HEK293 (cell line): ENCODE measurements around the gene MON1B.

Source experiments
- AEBP2 ChIP-seq: fragments of 450-650 bp; formaldehyde crosslinking; IDR thresholded peaks from 2 replicates; pipeline ENCODE4 v1.5.1; 2016; ENCODE audit warnings: missing biosample characterization, missing genetic modification characterization, borderline replicate concordance
- KLF8 ChIP-seq: fragments of 450-650 bp; formaldehyde crosslinking; IDR thresholded peaks from 2 replicates; pipeline ENCODE4 v1.5.1; 2016; ENCODE audit warnings: missing biosample characterization, missing genetic modification characterization
- OSR2 ChIP-seq: fragments of 450-650 bp; formaldehyde crosslinking; IDR thresholded peaks from 2 replicates; pipeline ENCODE4 v1.5.1; 2016; ENCODE audit warnings: missing biosample characterization, missing genetic modification characterization
- PBX3 ChIP-seq: sonication (generic); formaldehyde crosslinking; IDR thresholded peaks from 2 replicates; pipeline ENCODE4 v1.8.1; 2022; ENCODE audit warnings: mild to moderate bottlenecking, moderate library complexity, missing genetic modification reagents
- SALL2 ChIP-seq: fragments of 450-650 bp; formaldehyde crosslinking; IDR thresholded peaks from 2 replicates; pipeline ENCODE4 v1.5.0; 2017; ENCODE audit warnings: missing biosample characterization, mild to moderate bottlenecking, missing genetic modification characterization, borderline replicate concordance
- TRIM28 ChIP-seq: IDR thresholded peaks from 2 replicates; pipeline ENCODE4 v1.6.1; 2011; ENCODE audit warnings: low read length, control low read depth, borderline replicate concordance
- YY1 ChIP-seq: fragments of 450-650 bp; formaldehyde crosslinking; IDR thresholded peaks from 2 replicates; pipeline ENCODE4 v1.5.1; 2018; ENCODE audit warnings: missing biosample characterization, missing genetic modification characterization
- ZBTB26 ChIP-seq: fragments of 450-650 bp; formaldehyde crosslinking; optimal IDR thresholded peaks from 2 replicates; pipeline ENCODE3; 2016; ENCODE audit warnings: missing biosample characterization, mild to moderate bottlenecking, missing genetic modification characterization
- ZFP37 ChIP-seq: fragments of 450-650 bp; formaldehyde crosslinking; IDR thresholded peaks from 2 replicates; pipeline ENCODE4 v1.5.1; 2016; ENCODE audit warnings: missing biosample characterization, missing genetic modification characterization
- ZNF10 ChIP-seq: fragments of 450-650 bp; formaldehyde crosslinking; IDR thresholded peaks from 2 replicates; pipeline ENCODE4 v1.5.1; 2017; ENCODE audit warnings: missing biosample characterization, missing genetic modification characterization
- ZNF114 ChIP-seq: fragments of 450-650 bp; formaldehyde crosslinking; IDR thresholded peaks from 2 replicates; pipeline ENCODE4 v1.5.0; 2017; ENCODE audit warnings: missing biosample characterization, missing genetic modification characterization
- ZNF148 ChIP-seq: fragments of 450-650 bp; formaldehyde crosslinking; IDR thresholded peaks from 2 replicates; pipeline ENCODE4 v1.5.0; 2017; ENCODE audit warnings: missing biosample characterization, missing genetic modification characterization, borderline replicate concordance
- ZNF155 ChIP-seq: fragments of 450-650 bp; formaldehyde crosslinking; IDR thresholded peaks from 2 replicates; pipeline ENCODE4 v1.5.1; 2016; ENCODE audit warnings: missing biosample characterization, missing genetic modification characterization
- ZNF19 ChIP-seq: fragments of 450-650 bp; formaldehyde crosslinking; IDR thresholded peaks from 2 replicates; pipeline ENCODE4; 2016; ENCODE audit warnings: missing biosample characterization, missing genetic modification characterization, low read depth
- ZNF2 ChIP-seq: fragments of 450-650 bp; formaldehyde crosslinking; IDR thresholded peaks from 2 replicates; pipeline ENCODE4 v1.5.1; 2016; ENCODE audit warnings: missing biosample characterization, missing genetic modification characterization
- ZNF211 ChIP-seq: fragments of 450-650 bp; formaldehyde crosslinking; IDR thresholded peaks from 2 replicates; pipeline ENCODE4 v1.5.1; 2016; ENCODE audit warnings: low read depth, missing biosample characterization, missing genetic modification characterization
- ZNF274 ChIP-seq, 2 experiments: fragments of 200-500 bp in 1 of 2; fragments of 450-650 bp in 1 of 2; sonication (Bioruptor generic) in 1 of 2; formaldehyde crosslinking in 1 of 2; IDR thresholded peaks; 2 replicates each; pipeline versions ENCODE4 v1.5.1 to v1.6.1; 2014 to 2016; ENCODE audit warnings: borderline replicate concordance in 1 of 2, inconsistent platforms in 1 of 2, low read length in 1 of 2, missing biosample characterization in 1 of 2, missing genetic modification characterization in 1 of 2
- ZNF335 ChIP-seq: fragments of 450-650 bp; formaldehyde crosslinking; conservative IDR thresholded peaks from 2 replicates; pipeline ENCODE4 v1.5.1; 2016; ENCODE audit warnings: missing biosample characterization, missing genetic modification characterization
- ZNF391 ChIP-seq: fragments of 450-650 bp; formaldehyde crosslinking; IDR thresholded peaks from 2 replicates; pipeline ENCODE4 v1.5.1; 2016; ENCODE audit warnings: low read depth, missing biosample characterization, missing genetic modification characterization, borderline replicate concordance
- ZNF426 ChIP-seq: fragments of 450-650 bp; formaldehyde crosslinking; IDR thresholded peaks from 2 replicates; pipeline ENCODE4 v1.5.1; 2017; ENCODE audit warnings: missing biosample characterization, missing genetic modification characterization, mild to moderate bottlenecking, inconsistent platforms, moderate library complexity
- ZNF555 ChIP-seq: fragments of 450-650 bp; formaldehyde crosslinking; conservative IDR thresholded peaks from 2 replicates; pipeline ENCODE4 v1.5.1; 2017; ENCODE audit warnings: missing biosample characterization, mild to moderate bottlenecking, missing genetic modification characterization, inconsistent platforms
- ZNF585B ChIP-seq: fragments of 450-650 bp; formaldehyde crosslinking; IDR thresholded peaks from 2 replicates; pipeline ENCODE4 v1.5.1; 2016; ENCODE audit warnings: missing biosample characterization, missing genetic modification characterization
- ZNF600 ChIP-seq: fragments of 450-650 bp; formaldehyde crosslinking; IDR thresholded peaks from 2 replicates; pipeline ENCODE4 v1.5.1; 2016; ENCODE audit warnings: missing biosample characterization, missing genetic modification characterization
- ZNF626 ChIP-seq: fragments of 450-650 bp; sonication (Bioruptor Pico); formaldehyde crosslinking; IDR thresholded peaks from 2 replicates; pipeline ENCODE4 v1.5.1; 2018; ENCODE audit warnings: missing biosample characterization, missing genetic modification characterization, inconsistent platforms
- ZNF645 ChIP-seq: fragments of 450-650 bp; formaldehyde crosslinking; IDR thresholded peaks from 2 replicates; pipeline ENCODE4; 2016; ENCODE audit warnings: missing biosample characterization, missing genetic modification characterization
- ZNF747 ChIP-seq: fragments of 450-650 bp; formaldehyde crosslinking; IDR thresholded peaks from 2 replicates; pipeline ENCODE4 v1.5.1; 2016; ENCODE audit warnings: missing biosample characterization, missing genetic modification characterization
- ZNF791 ChIP-seq: fragments of 450-650 bp; formaldehyde crosslinking; IDR thresholded peaks from 2 replicates; pipeline ENCODE4 v1.5.1; 2016; ENCODE audit warnings: missing biosample characterization, missing genetic modification characterization
- ZNF792 ChIP-seq: fragments of 450-650 bp; formaldehyde crosslinking; IDR thresholded peaks from 2 replicates; pipeline ENCODE4 v1.5.1; 2016; ENCODE audit warnings: missing biosample characterization, missing genetic modification characterization
- ZSCAN4 ChIP-seq: fragments of 450-650 bp; formaldehyde crosslinking; IDR thresholded peaks from 2 replicates; pipeline ENCODE4 v1.5.1; 2017; ENCODE audit warnings: missing biosample characterization, missing genetic modification characterization

The MON1B gene

DNA sequence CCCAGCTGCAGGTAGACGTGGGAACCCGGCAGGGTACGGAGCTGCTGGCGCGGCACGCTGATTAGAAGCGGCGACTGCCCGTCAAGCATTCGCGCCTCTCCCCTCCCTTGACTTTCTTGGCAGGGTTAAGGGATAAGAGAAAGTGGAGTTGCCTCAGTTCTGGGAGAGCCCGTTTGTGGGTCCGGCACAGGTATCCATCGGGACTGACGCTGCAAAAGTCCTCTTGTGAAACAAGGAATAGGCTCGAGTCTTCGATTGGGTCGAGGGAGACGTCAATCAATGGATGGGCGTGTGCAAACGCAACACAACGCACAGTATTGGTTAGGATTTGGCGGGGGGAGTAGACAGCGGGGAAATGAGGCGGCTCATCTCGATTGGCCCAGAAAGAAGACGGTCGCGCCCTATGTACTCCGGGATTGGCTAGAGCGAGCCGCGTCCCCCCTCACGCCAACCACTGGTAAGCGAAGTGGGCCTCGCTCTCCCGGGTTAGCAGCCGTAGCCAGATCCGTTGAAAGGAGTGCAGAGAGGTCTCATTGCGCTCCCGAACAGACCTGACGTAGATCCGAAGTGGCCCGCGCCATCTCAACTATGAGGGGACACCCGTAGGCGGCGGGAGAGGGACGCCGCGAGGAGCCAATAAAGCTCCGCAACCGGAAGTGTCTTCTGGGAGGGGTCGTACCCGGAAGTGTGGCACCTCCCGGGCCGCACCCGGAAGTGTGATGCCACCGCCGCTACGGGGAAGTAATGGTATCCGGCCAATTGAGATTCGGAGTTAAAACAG lies at the start of gene MON1B (continued):
- TF ChIP-seq ZNF148 (tag by site-specific recombination) (no peak), TRIM28 (no peak), KLF8 (tag by site-specific recombination) (peak; percentile 83), ZSCAN4 (tag by site-specific recombination) (no peak), ZNF426 (tag by site-specific recombination) (no peak), ZNF10 (tag by site-specific recombination) (no peak), YY1 (no peak), ZNF645 (tag by site-specific recombination) (no peak), ZNF114 (tag by site-specific recombination) (no peak), ZNF335 (peak; percentile 91), ZNF19 (tag by site-specific recombination) (no peak), ZNF585B (tag by site-specific recombination) (no peak), ZNF391 (no peak), AEBP2 (no peak), ZNF792 (tag by site-specific recombination) (no peak), ZFP37 (no peak), ZNF274 (IDR thresholded peaks at IDR 0.05; ENCODE audit: low read length) (no peak), ZNF274 (tag by site-specific recombination; IDR thresholded peaks at IDR 0.05; ENCODE audit: borderline replicate concordance) (no peak), ZBTB26 (peak; percentile 36), ZNF747 (tag by site-specific recombination) (no peak), PBX3 (CRISPR knock-in tag) (peak; percentile 39; the same call in 1 of the 2 replicates), ZNF2 (tag by site-specific recombination) (0 out of 2 replicates have a peak, but pooled peaks have one; percentile 17), ZNF155 (no peak), SALL2 (tag by site-specific recombination) (no peak), ZNF791 (tag by site-specific recombination) (no peak), ZNF211 (tag by site-specific recombination) (no peak), OSR2 (tag by site-specific recombination) (no peak), ZNF555 (tag by site-specific recombination) (no peak), ZNF600 (tag by site-specific recombination) (0 out of 2 replicates have a peak, but pooled peaks have one; percentile 68), ZNF626 (tag by site-specific recombination) (no peak)
